Hematopoietic multipotent progenitor cell treated with erythropoietin and hydrocortisone succinate and interleukin-3 and kit ligand, for 15 days (in vitro differentiated cells): ENCODE results near the gene F12.
"Not testable (repeated sequence)": the region's sequence is repeated elsewhere in the genome, so short reads cannot be mapped to it uniquely, and the experiment has no call there.

ENCODE experiments used
- DNase-seq: peaks from one replicate; pipeline ENCODE4 v3.0.0-alpha.2; 2015; ENCODE audit warnings: low spot score

F12 gene

GRCh38 chr5:177386542-177386941, 22.8 kb downstream of the F12 start:
- DNase-seq: no peak

DNA sequence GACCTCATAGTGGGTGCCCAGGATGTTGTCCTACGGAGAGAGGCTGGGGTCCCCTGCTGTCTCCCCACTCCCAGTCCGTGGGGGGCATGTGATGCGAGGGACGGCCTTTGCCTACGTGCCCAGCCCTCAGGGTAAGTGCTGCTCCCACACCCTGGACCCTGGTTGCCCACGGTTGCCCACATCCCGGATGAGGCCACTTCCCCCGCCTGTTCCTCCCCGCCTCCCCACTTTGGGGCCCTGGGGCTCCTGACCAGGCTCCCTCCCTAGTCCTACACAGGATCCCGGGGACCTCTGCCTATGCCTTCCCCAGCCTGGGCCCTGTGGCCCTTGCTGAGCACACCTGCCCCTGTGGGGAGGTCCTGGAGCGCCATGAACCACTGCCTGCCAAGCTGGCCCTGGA, 23.6 kb downstream of the F12 start:
- DNase-seq: no peak

GRCh38 chr5:177384134-177384533, 25.2 kb downstream of the F12 start, which contains the start of gene SLC34A1:
Gene SLC34A1, plus strand, starts transcription at chr5:177384434. Its CDS starts 1,308 bp downstream, at chr5:177385742.
- no peak for DNase-seq

DNA sequence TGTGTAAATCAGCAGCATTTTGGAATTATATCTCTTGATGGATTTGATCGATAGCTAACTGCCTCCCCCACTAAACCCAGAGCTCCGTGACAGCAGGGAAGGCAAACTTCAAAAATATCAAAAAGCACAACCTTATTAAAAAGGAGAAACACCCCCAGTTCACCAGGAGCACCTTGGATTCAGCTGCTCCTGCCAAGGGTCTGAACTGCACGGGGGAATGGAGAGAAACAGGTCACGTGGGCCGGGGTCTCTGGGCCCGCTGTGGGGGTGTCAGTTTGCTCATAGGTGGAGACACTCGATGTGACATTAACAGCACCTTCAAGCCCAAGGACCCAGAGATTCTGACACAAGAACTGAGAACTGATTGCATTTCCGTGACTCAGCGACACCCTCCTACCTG, 26.2 kb downstream of the F12 start:
- no peak for DNase-seq

- DNase-seq: peak; percentile 21
Observed at GRCh38 chr5:177382423-177383029, 26.8 kb downstream of the F12 start.

GRCh38 chr5:177380805-177381126, 28.6 kb downstream of the F12 start:
- DNase-seq: no peak

GRCh38 chr5:177378884-177379883, 30.2 kb downstream of the F12 start:
- DNase-seq: peak; percentile 77

- DNase-seq: no peak
Observed at GRCh38 chr5:177377851-177378776, 31.2 kb downstream of the F12 start.

DNA sequence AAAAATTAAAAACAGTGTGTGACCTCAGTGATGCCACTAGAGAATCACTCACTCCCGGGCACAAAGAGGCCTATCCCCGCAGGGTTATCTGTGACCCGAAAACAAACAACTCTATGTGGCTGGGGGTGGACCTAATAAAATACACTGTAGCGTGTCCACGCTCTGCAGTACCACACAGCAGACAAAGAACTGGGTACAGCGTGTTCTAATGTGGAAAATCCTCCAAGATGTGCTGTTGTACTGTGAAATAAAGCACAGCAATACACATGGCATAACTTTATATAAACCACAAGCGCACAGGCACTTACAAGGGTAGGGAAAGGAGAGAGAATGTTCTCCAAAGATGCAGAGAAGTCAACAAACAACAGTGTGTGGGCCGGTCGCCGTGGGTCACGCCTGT, 33.3 kb downstream of the F12 start:
- no peak for DNase-seq

DNA sequence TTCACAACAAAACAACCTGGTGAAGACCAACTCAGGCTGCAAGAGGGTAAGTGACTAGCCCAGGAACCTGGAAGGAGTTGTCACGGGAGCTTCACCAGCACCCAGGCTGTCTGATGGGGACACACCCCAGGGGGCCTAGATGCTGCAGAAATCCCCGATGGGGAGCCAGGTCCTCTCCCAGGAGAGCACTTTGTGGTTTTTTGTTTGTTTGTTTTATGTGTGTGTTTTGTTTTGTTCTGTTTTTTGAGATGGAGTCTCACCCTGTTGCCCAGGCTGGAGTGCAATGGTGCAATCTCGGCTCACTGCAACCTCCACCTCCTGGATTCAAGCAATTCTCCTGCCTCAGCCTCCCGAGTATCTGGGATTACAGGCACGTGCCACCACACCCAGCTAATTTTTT, 33.8 kb downstream of the F12 start:
- not testable (repeated sequence) for DNase-seq

DNA sequence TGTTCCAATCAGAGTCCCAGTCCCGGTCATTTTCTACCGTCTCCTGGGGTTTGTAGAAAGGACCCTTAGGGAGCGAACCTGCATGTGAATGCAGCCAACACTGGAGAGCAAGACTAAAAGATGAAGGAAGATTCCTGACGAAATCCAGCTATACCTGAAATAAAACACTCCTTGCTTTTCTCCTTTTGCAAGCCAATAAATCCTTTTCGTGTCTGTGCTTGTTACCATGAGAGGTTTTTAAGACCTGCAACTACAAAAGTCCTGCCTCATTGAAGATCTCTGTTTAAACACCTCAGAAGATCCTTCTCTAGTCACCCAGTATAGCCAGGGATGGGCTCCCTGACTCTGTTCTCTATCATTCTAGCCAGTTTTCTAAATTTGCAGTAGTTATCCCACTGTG, 35.2 kb downstream of the F12 start:
- DNase-seq: no peak

GRCh38 chr5:177373806-177374205, 35.6 kb downstream of the F12 start:
- DNase-seq: no peak

DNA sequence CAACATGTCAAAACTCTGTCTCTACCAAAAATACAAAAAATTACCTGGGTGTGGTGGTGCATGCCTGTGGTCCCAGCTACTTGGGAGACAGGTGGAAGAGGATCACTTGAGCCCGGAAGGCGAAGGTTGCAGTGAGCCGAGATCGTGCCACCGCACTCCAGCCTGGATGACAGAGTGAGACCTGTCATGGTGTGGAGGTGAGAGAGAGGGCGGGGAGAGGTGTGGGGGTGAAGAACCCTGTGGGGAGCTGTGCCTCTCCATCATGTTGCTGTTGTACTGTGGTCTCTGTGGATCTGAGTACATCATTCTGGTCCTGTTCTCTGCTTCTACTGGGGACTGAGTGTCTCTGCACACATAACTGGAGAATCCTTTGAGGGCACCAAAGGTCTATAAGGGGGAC, 36.5 kb downstream of the F12 start:
- no peak for DNase-seq

- no peak for DNase-seq
Observed at GRCh38 chr5:177372034-177372896, 37.1 kb downstream of the F12 start.

DNA sequence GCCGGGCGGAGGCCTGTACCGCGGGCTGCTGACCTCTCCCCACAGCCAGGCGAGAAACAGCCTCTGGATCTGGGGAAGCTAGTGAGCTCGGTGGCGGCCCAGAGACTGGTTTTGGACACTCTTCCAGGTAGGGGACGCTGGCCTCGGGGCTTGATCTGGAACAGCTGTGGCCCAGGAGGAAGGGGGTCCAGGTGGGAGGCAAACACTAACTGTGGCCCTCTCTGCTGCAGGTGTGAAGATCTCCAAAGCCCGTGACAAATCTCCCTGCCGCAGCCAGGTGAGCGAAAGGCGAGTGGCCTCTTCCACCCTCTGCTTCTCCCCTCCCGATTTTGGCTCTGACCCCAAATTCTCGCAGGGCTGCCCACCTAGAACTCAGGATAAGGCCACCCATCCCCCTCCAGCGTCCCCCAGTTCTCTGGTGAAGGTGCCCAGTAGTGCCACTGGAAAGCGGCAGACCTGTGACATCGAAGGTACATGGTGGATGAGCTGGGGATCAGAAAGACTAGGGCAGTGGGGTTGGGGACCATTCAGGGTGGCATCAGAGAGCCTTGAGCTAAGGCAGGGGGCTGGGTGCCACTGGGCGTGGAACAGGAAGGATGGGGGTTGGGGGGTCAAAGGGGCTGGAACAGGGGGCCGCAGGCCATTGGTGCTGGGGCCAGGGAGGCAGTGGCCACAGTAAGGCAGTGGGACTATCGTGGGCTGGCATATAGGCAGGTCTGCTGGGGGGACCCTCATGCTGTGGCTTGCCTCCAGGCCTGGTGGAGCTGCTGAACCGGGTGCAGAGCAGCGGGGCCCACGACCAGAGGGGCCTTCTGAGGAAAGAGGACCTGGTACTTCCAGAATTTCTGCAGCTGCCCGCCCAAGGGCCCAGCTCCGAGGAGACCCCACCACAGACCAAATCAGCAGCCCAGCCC, 38.0 kb downstream of the F12 start:
- no peak for DNase-seq

DNA sequence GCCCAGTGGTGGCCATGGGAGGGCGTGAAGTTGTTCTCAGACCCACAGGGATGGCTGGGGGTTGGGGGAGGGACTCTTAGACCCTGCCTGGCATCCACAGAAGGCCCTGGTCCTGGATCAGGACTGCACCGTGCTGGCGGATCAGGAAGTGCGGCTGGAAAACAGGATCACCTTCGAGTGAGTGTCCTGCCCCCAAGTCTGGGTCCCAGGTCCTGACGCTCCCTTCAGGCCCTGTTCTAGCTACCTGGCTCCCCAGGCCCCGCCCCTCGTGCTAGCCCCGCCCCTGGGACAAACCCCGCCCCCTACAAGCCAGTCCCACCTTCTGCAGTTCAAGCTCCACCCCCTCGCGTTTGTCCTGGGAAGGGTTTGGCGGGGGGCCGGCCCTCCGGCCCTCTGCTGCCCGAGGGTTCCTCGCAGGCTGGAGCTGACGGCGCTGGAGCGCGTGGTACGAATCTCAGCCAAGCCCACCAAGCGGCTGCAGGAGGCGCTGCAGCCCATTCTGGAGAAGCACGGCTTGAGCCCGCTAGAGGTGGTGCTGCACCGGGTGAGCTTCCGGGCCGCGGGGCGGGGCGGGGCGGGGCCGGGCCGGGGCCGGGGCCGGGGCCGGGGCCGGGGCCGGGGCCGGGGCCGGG, 38.8 kb downstream of the F12 start:
- DNase-seq: peak; percentile 75

DNA sequence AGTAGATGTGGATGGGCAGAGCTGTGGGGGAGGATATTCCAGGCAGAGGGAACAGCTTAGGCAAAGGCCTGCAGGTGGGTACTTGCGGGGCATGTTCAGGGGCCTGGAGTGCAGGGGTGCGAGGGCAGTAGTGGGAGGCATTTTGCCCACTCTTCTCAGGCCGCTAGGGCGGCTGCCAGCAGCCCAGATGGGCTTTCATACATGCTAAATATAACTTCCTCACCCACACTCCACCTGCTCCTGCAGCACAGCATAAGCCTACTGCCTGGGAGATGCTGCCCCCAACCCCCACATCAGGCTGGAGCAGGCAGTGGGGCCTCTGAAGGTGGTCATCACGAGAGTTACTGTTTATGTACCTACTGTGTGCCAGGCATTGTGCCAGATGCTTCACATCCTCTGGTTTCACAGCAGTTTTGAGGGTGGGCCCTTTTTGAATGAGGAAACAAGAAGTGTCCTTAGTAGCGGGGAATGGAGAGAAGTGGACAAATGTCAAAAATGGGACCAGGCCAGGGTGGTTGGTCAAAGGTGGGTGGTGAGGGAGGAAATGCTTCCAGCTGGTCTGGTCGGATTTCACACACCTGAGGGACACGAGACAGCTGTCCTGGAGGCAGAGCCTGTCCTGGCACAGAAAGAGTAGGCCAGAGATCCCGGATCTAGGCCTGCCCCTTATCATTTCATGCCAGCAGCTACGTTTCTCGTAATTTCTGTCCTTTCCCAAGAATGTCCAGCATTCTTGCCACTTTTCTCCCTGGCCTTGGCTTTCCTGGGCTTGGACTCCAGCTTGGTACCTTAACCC, 39.5 kb downstream of the F12 start:
- peak; percentile 30 for DNase-seq

GRCh38 chr5:177368869-177369644, 40.3 kb downstream of the F12 start:
- peak; percentile 67 for DNase-seq
